Measurements from ENCODE around the gene ST8SIA5. TPM values are rescaled to one million over a fixed set of nuclear protein-coding genes. Genes with fewer than 3 reads are reported as not detected.

Gene ST8SIA5
- total and polyA plus RNA-seq, 8 donors: 0.03 to 1.4 (median 0.19) TPM; not detected in 4

DNA sequence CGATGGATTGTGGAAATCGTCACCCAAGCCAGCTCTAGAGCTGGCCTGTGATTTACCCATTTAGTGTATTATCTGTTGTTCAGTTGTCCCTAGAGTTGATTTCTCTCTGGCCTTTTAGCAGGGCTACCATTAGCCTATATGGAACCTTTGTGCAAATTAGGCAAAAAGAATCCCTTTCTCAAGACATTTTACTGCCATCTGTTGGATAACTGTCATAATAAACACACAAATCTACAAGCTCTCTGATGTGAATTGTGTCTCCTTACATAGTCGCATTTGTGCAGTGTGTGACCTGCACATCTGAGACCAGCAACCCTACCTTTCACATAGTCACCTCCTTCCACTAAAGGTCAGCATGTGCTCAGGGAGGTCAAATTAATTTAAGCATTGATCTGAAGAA lies 133.9 kb downstream of the ST8SIA5 start:
- Histone ChIP-seq H3K27ac (no peak overlapping the region), H3K4me3 (no peak overlapping the region), H3K27me3 (peaks cover 0 to 6% (median 0%) of the 10 kb centered on the region in 3 donors), H3K36me3 (no peaks in the 10 kb centered on the region), H3K4me1 (peaks cover 0 to 16% (median 3%) of the 10 kb centered on the region in 4 donors), H3K9me3 (no peaks in the 10 kb centered on the region)
- no peak for DNase-seq
- TF ChIP-seq POLR2A (IDR thresholded peaks at IDR 0.05): no peak
- no peak for TF ChIP-seq POLR2AphosphoS5 (IDR thresholded peaks at IDR 0.05)
- TF ChIP-seq EP300 (IDR thresholded peaks at IDR 0.05): no peak
- TF ChIP-seq, protein P1, sequence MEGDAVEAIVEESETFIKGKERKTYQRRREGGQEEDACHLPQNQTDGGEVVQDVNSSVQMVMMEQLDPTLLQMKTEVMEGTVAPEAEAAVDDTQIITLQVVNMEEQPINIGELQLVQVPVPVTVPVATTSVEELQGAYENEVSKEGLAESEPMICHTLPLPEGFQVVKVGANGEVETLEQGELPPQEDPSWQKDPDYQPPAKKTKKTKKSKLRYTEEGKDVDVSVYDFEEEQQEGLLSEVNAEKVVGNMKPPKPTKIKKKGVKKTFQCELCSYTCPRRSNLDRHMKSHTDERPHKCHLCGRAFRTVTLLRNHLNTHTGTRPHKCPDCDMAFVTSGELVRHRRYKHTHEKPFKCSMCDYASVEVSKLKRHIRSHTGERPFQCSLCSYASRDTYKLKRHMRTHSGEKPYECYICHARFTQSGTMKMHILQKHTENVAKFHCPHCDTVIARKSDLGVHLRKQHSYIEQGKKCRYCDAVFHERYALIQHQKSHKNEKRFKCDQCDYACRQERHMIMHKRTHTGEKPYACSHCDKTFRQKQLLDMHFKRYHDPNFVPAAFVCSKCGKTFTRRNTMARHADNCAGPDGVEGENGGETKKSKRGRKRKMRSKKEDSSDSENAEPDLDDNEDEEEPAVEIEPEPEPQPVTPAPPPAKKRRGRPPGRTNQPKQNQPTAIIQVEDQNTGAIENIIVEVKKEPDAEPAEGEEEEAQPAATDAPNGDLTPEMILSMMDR (IDR thresholded peaks at IDR 0.05): no peak
- WGBS, 5 donors: 78 to 90% (median 82%) methylated on average over 3 of the region's 3 CpGs
- intact Hi-C loops (cut with DNase I; ENCODE audit: low total_unique reads): no loop called here

DNA sequence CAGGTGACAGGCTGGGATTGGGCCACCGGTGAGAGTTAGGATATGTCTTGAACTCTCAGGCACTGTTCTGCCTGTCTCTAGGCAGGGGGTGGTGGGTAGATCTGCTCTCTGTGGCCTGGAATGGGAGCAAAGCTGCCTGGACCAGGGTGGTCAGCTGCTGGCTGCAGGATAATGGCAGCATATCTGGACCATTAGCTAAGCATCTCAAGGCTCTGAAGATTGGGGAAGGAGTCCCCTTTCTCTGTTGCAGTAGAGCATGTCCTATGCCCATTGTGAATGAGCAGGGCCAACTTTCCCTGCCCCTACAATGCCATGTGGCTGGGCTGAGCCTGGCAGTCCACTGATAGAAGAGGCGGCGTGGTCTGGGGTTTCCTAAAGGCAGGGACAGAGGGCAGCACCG lies 134.4 kb downstream of the ST8SIA5 start:
- H3K27ac ChIP-seq: no peak overlapping the region
- H3K4me1 ChIP-seq: peaks cover 0 to 16% (median 3%) of the 10 kb centered on the region in 4 donors
- H3K4me3 ChIP-seq: no peak overlapping the region
- DNase-seq: no peak
- no peaks in the 10 kb centered on the region for H3K36me3 ChIP-seq
- 93 to 97% (median 95%) methylated on average over 4 of the region's 4 CpGs for WGBS, 5 donors
- no peak for TF ChIP-seq POLR2A (IDR thresholded peaks at IDR 0.05)
- TF ChIP-seq POLR2AphosphoS5 (IDR thresholded peaks at IDR 0.05): no peak
- TF ChIP-seq EP300 (IDR thresholded peaks at IDR 0.05): no peak
- TF ChIP-seq, protein P1 (IDR thresholded peaks at IDR 0.05): no peak
- intact Hi-C loops (cut with DNase I; ENCODE audit: low total_unique reads): no loop called here
- H3K27me3 ChIP-seq: peaks cover 0 to 6% (median 0%) of the 10 kb centered on the region in 3 donors
- H3K9me3 ChIP-seq: no peaks in the 10 kb centered on the region

DNA sequence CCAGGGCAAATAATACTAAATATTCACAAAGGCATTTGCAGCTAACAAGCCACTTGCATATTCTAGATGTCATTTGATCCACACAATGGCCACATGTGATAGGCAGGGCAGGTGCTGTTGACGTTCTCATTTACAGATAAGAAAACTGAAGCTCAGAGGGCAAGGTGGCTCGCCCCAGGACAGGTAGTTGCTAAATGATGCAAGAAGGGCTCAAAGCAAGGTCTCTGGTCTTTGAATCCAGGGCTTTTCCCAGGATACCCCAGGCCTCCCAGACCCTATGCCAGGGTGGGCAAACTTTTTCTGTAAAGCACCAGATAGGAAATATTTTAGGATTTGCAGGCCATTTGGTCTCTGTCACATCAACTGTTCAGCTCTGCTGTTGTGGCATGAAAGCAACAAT lies 135.0 kb downstream of the ST8SIA5 start:
- Histone ChIP-seq H3K27ac (no peak overlapping the region), H3K27me3 (peaks cover 0 to 6% (median 0%) of the 10 kb centered on the region in 3 donors), H3K36me3 (no peaks in the 10 kb centered on the region), H3K4me1 (peaks cover 0 to 16% (median 3%) of the 10 kb centered on the region in 4 donors), H3K9me3 (no peaks in the 10 kb centered on the region), H3K4me3 (no peak overlapping the region)
- intact Hi-C loops (cut with DNase I; ENCODE audit: low total_unique reads): no loop called here
- no peak for TF ChIP-seq EP300 (IDR thresholded peaks at IDR 0.05)
- no peak for TF ChIP-seq POLR2A (IDR thresholded peaks at IDR 0.05)
- no peak for TF ChIP-seq POLR2AphosphoS5 (IDR thresholded peaks at IDR 0.05)
- TF ChIP-seq, protein P1 (IDR thresholded peaks at IDR 0.05): no peak
- 24 to 52% (median 34%) methylated on average over 2 of the region's 2 CpGs for WGBS, 5 donors
- no peak for DNase-seq

DNA sequence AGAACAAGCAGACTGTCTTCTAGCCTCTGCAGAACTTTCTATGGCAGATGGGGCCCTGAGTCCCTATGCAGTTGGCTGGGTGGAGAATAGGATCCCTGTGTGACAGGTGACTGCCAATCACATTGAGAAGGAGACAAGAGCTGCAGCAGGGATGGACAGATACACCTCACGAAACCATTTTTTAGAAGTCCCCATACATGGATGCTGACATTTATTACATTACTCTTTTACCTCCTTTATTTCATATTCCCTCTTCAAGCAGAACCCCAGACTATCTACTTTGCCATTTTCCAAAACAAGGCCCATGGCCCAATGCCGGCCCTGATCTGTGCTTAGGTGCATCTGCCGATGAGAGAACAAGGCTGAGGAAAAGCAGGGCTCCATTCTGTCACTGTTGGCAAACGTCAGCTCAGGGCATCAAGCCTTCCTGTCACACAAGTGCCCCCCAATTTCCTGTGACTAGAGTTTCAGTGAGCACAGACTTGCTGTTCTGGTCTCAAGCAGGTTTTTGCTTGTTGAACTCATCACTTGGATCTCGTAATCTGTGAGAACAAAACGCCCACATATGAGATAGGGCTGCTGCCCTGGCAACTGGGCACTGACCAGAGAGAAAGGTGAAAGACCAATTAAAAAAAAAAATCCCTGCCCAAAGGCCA lies 135.6 kb downstream of the ST8SIA5 start:
- Histone ChIP-seq H3K27ac (no peak overlapping the region), H3K4me1 (peaks cover 0 to 16% (median 3%) of the 10 kb centered on the region in 4 donors), H3K4me3 (no peak overlapping the region), H3K27me3 (peaks cover 0 to 4% (median 0%) of the 10 kb centered on the region in 3 donors), H3K36me3 (no peaks in the 10 kb centered on the region), H3K9me3 (no peaks in the 10 kb centered on the region)
- DNase-seq: no peak
- intact Hi-C loops (cut with DNase I; ENCODE audit: low total_unique reads): no loop called here
- no peak for TF ChIP-seq EP300 (IDR thresholded peaks at IDR 0.05)
- no peak for TF ChIP-seq POLR2AphosphoS5 (IDR thresholded peaks at IDR 0.05)
- no peak for TF ChIP-seq POLR2A (IDR thresholded peaks at IDR 0.05)
- TF ChIP-seq, protein P1 (IDR thresholded peaks at IDR 0.05): no peak
- WGBS, 5 donors: 58 to 69% (median 63%) methylated on average over 6 of the region's 6 CpGs

Measured in stomach (tissue), 9 donors.